Measurements from ENCODE around the gene GRB7.

DNA sequence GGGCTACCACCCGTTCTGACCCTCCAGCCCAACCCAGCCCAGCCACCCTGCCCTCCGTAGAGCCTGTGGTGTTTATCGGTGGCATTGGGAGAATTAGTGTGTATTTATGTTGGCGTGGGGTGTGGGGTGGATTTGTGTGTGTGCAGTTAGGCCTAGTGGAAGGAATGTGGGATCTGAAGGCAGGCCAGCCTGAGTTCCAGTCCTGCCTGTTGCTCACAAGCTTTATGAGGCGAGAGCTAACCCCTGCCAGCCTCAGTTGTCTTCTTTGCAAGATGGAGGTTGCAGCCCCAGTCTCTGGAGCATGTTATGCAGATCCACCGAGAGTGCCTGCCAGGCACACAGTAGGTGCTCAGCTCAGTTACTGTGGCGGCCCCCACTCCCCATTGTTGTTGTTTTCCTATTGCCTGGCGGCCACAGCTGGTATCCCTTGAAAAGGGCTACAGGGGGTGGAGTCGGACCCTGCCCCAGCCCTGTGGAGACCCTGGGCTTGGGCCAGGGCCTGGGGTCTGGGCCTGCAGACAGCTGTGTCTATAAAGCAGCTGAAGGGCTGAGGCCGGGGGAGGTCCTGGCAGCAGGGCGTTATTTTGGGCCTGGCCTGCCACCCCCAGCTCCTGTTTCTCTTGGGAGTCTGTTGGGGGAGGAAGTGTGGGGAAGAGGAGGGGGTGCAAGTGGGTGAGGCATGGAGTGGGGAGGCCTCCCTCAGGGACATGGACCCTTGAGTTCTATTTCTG, 32.8 kb upstream of the GRB7 start:
- TF ChIP-seq, protein P1, sequence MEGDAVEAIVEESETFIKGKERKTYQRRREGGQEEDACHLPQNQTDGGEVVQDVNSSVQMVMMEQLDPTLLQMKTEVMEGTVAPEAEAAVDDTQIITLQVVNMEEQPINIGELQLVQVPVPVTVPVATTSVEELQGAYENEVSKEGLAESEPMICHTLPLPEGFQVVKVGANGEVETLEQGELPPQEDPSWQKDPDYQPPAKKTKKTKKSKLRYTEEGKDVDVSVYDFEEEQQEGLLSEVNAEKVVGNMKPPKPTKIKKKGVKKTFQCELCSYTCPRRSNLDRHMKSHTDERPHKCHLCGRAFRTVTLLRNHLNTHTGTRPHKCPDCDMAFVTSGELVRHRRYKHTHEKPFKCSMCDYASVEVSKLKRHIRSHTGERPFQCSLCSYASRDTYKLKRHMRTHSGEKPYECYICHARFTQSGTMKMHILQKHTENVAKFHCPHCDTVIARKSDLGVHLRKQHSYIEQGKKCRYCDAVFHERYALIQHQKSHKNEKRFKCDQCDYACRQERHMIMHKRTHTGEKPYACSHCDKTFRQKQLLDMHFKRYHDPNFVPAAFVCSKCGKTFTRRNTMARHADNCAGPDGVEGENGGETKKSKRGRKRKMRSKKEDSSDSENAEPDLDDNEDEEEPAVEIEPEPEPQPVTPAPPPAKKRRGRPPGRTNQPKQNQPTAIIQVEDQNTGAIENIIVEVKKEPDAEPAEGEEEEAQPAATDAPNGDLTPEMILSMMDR (IDR thresholded peaks at IDR 0.05): no peak
- no peak for TF ChIP-seq EZH2 (IDR thresholded peaks at IDR 0.05; ENCODE audit: borderline replicate concordance, insufficient read depth, low read depth, low read length, poor library complexity, severe bottlenecking)

Data from B cell (primary cell).